ENCODE measurements around the gene BRCA1. TPM values are rescaled to one million over a fixed set of nuclear protein-coding genes. Genes with fewer than 3 reads are reported as not detected.
A peak's percentile ranks its signal among the peaks of the same experiment; 100 is the strongest.
"Not testable (repeated sequence)": the region's sequence is repeated elsewhere in the genome, so short reads cannot be mapped to it uniquely, and the experiment has no call there.

The BRCA1 gene
- total RNA-seq, 2 donors from 2014 or later = 74.0 to 126 TPM

DNA sequence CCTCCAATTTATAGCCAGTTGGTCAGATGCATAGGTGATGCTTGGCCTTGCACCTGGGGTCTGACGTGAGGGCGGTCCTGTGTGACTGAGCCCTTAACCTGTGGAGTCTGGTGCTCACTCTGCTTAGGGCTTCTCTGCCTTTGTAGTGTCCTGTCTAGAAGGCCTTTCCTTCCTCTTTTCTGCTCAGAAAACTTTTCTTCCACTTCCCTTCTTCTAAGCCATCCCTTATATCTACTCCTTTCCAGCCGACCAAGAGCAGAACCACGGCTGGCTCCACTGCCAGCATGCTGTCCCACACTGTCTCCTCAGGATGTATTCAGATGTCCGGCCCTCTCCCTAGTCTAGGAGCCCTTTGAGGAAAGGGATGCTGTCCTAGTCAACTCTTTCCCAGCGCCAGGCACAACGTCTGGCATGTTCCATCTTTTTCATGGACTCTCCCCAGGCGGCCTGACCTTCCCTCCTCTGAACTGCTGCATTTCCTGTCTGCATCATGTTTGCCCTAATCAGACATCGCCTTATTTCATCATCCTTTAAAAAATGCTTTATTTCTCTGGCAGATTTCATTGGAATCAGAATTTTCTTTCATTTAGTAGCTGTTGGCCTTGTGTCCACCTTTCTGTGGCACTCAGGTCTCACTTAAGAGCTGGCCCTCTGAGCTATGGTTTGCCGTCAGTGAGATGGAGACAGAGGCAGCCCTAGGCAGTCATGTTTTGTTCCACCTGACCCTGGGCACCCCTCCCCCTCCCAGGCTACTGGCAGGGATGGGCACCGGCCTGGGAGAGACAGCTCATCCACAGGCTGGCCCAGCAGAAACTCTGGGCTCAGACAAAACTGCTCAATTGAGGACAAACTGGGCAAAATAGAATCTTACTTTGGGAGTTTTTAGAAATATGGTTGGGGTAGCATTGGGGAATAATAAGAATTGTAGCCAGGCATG is 15.5 kb upstream of the BRCA1 start:
- Mint-ChIP-seq H3K27ac (peak overlapping the region in 1 of 2 donors; percentile 93), H3K9me3 (no peaks in the 10 kb centered on the region), H3K36me3 (peaks cover 3 to 5% of the 10 kb centered on the region in 2 donors)
- ATAC-seq = no peak
- no peak for DNase-seq (ENCODE audit: low spot score in 2 of 2)

DNA sequence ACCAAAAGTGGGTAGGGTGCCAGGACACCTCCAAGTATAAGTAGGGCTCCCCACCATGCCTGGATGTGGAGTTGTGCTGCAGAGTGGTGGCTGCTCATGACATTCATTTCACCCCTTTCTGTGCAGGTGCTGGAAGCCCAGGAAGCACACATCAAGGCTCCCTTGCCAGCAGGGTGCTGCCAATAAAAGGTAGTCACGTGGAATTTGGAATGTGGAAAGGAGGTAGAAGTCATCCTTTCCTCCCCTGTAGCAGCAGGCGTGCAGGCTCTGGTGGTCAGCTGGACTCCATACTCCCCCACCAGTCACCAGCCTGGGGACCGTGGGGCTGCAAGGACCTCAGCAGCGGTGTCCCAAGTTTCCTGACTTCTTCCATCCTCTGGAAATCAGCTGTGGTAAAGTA is 13.4 kb upstream of the BRCA1 start:
- peaks cover 17 to 24% of the 10 kb centered on the region in 2 donors for H3K36me3 Mint-ChIP-seq
- not testable (repeated sequence) for H3K9me3 Mint-ChIP-seq; H3K27ac Mint-ChIP-seq; ATAC-seq; DNase-seq (ENCODE audit: low spot score in 2 of 2)

DNA sequence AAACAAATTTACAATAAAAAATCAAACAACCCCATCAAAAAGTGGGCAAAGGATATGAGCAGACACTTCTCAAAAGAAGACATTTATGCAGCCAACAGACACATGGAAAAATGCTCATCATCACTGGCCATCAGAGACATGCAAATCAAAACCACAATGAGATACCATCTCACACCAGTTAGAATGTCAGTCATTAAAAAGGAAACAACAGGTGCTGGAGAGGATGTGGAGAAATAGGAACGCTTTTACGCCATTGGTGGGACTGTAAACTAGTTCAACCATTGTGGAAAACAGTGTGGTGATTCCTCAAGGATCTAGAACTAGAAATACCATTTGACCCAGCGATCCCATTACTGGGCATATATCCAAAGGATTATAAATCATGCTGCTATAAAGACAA is 11.4 kb upstream of the BRCA1 start:
- not testable (repeated sequence) for H3K27ac Mint-ChIP-seq; DNase-seq (ENCODE audit: low spot score in 2 of 2); ATAC-seq; H3K9me3 Mint-ChIP-seq
- H3K36me3 Mint-ChIP-seq = peaks cover 17 to 24% of the 10 kb centered on the region in 2 donors

DNA sequence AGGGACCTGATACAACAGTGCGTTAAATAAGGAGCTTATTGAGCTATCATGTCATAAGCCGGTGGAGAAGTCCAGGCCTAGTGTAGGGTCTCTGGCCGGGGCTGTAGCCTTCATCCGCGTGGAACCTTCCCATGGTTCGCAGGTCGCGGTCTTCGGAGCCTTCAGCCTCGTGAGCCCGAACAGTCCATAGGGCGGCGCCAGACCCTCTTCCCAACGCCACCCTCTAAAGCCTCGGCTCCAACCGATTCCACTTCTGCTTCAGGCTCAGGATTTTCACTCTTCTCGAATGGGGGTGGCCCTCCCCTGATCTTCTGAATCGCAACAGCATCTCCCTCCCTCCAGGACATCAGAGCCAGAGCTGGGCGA is 10.3 kb upstream of the BRCA1 start:
- H3K9me3 Mint-ChIP-seq = no peaks in the 10 kb centered on the region
- peaks cover 12 to 24% of the 10 kb centered on the region in 2 donors for H3K36me3 Mint-ChIP-seq
- no peak for ATAC-seq
- DNase-seq (ENCODE audit: low spot score in 2 of 2) = no peak
- no peak overlapping the region for H3K27ac Mint-ChIP-seq

DNA sequence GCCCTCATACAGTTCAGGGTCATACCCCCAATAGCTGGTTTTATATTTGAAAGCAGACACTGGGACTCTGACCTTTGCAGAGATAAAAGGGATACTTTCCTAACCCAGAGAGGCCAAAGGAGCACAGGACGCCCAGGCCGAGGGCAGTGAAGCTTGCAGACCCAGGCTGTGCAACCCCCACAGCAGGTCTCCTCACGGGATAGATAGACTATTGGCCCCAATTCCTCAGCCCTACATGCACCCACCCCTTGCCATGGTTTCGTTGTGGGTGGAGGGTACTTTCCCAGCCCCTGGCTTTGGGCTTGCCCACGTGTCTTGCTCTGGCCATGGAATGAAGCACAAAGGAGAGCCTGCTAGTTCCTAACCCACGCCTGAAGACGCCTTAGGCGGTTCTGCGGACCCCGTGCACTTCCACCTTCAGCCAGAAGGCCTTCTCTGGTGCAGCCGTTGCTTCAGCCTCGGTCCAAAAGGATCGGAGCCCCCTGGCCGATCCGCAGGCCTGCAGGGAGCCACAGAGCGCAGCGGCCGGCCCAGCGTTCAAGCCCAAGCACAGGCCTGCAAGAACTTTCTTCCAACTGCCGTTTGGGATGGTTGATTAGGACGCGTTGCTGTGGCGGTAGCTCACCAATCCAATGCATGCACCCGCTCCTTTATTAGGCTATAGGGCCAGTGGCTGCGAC is 9.8 kb upstream of the BRCA1 start:
- Mint-ChIP-seq H3K36me3 (peaks cover 12 to 24% of the 10 kb centered on the region in 2 donors), H3K9me3 (no peaks in the 10 kb centered on the region), H3K27ac (no peak overlapping the region)
- DNase-seq (ENCODE audit: low spot score in 2 of 2) (no peak), ATAC-seq (no peak)

DNA sequence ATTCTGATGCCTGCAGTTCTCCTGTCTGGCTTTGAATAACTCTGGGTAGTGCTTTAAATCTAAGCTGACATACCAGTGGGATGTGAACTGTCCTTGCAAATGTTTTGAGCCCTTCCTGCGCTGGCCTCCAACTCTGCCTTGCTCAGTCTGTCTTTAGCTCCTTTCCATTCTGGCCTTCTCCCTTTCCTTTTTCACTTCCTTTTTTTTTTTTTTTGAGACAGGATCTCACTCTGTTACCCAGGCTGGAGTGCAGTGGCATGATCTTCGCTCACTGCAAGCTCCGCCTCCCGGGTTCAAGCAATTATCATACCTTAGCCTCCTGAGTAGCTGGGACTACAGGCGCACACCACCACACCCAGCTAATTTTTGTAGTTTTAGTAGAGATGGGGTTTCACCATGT is 8.3 kb upstream of the BRCA1 start:
- not testable (repeated sequence) for ATAC-seq; H3K9me3 Mint-ChIP-seq; H3K27ac Mint-ChIP-seq; DNase-seq (ENCODE audit: low spot score in 2 of 2)
- peaks cover 12 to 24% of the 10 kb centered on the region in 2 donors for H3K36me3 Mint-ChIP-seq

DNA sequence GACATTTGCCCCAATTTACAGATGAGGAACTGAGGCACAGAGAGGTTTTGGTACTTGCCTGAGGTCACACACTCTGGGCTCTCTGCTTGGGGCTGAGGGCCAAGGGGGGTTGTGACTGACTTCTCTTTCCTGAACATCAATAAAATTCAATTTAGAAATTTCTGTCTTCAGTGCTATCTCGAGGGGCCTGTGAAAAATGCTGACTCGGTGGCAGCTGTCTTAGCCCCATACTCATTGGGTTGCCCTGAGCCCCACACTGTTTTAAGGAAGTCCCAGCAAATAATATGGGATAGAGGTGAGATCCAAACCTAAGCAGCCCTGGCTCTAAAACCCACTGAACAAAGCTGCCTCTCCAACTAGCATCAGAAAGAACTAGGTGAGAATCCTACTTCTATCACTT is 7.0 kb upstream of the BRCA1 start:
- no peaks in the 10 kb centered on the region for H3K9me3 Mint-ChIP-seq
- DNase-seq (ENCODE audit: low spot score in 2 of 2) (no peak), ATAC-seq (no peak)
- H3K36me3 Mint-ChIP-seq = peaks cover 17 to 31% of the 10 kb centered on the region in 2 donors
- no peak overlapping the region for H3K27ac Mint-ChIP-seq

DNA sequence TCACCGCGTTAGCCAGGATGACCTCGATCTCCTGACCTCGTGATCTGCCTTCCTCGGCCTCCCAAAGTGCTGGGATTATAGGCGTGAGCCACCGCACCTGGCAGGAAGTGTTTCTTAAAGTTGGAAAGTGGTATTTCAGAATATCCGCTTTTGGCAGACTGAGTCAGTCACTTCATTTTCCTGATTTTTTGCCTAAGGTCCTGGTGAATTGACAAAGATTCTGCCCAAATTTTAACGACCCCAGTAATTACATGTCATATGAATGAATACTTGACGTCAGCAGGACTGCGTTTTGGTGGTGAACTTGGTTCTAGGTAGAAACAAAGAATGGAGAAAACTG is 4.5 kb upstream of the BRCA1 start:
- no peak for ATAC-seq
- no peak for DNase-seq (ENCODE audit: low spot score in 2 of 2)
- Mint-ChIP-seq H3K27ac (peak overlapping the region in 1 of 2 donors; percentile 72), H3K9me3 (no peaks in the 10 kb centered on the region), H3K36me3 (peaks cover 32 to 38% of the 10 kb centered on the region in 2 donors)

DNA sequence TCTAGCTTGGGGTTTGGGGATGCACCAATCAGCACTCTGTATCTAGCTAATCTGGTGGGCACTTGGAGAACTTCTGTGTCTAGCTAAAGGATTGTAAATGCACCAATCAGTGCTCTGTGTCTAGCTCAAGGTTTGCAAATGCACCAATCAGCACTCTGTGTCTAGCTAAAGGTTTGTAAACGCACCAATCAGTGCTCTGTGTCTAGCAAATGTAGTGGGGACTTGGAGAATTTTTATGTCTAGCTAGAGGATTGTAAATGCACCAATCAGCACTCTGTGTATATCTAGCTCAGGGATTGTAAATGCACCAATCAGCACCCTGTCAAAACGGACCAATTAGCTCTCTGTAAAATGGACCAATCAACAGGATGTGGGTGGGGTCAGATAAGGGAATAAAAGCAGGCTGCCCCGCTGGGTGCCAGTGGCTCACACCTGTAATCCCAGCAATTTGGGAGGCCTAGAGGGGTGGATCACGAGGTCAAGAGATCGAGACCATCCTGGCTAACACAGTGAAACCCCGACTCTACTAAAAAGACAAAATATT is 2.2 kb upstream of the BRCA1 start:
- DNase-seq (ENCODE audit: low spot score in 2 of 2); ATAC-seq; H3K9me3 Mint-ChIP-seq: not testable (repeated sequence)
- H3K27ac Mint-ChIP-seq = peak overlapping the region; percentile 63 to 65
- H3K36me3 Mint-ChIP-seq = peaks cover 25 to 40% of the 10 kb centered on the region in 2 donors

DNA sequence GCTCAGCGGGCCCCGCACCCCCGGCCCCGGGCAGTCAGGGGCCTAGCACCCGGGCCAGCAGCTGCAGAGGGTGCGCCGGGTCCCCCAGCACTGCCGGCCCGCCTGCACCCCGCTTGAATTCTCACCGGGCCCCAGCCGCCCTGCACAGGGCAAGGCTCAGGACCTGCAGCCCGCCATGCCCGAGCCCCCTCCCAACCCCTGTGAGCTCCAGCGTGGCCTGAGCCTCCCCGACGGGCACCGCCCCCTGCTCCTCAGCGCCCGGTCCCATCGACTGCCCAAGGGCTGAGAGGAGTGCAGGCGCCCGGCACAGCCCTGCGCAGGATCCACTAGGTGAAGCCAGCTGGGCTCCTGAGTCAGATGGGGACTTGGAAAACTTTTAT is 1.7 kb upstream of the BRCA1 start:
- H3K36me3 Mint-ChIP-seq = peaks cover 25 to 45% of the 10 kb centered on the region in 2 donors
- DNase-seq (ENCODE audit: low spot score in 2 of 2) (no peak), ATAC-seq (no peak)
- peak overlapping the region in 1 of 2 donors; percentile 63 for H3K27ac Mint-ChIP-seq
- H3K9me3 Mint-ChIP-seq = no peaks in the 10 kb centered on the region

DNA sequence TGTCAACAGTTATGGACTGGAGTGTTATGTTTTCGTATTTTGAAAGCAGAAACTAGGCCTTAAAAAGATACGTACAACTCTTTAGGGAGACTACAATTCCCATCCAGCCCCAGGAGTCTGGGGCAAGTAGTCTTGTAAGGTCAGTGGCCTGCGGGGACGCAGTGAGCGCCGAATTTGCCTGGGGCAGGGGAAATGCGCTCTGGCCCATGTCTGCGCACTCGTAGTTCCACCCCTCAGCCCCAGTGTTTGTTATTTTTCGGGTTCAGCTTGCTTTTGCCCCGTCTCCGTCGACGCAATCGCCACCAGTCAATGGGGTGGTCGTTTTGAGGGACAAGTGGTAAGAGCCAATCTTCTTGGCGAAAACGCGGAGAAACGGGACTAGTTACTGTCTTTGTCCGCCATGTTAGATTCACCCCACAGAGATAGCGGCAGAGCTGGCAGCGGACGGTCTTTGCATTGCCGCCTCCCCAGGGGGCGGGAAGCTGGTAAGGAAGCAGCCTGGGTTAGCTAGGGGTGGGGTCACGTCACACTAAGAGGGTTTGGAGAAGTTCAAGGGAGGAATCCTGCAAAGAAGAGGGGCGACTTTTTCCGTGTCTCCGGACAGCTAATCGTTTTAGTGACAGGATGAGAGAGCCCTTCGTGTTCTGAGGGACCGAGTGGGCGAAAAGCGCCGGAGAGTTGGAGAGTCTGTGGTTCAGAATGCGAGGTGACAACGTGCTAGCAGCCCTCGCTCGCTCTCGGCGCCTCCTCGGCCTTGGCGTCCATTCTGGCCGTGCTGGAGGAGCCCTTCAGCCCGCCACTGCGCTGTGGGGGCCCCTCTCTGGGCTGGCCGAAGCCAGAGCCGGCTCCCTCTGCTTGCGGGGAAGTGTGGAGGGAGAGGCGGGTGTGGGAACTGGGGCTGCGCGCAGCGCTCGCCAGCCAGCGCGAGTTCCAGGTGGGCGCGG is 1.1 kb upstream of the BRCA1 start:
- H3K9me3 Mint-ChIP-seq = no peaks in the 10 kb centered on the region
- DNase-seq (ENCODE audit: low spot score in 2 of 2) = no peak
- no peak for ATAC-seq
- H3K36me3 Mint-ChIP-seq = peaks cover 25 to 48% of the 10 kb centered on the region in 2 donors
- peak overlapping the region; percentile 94 to 96 for H3K27ac Mint-ChIP-seq

DNA sequence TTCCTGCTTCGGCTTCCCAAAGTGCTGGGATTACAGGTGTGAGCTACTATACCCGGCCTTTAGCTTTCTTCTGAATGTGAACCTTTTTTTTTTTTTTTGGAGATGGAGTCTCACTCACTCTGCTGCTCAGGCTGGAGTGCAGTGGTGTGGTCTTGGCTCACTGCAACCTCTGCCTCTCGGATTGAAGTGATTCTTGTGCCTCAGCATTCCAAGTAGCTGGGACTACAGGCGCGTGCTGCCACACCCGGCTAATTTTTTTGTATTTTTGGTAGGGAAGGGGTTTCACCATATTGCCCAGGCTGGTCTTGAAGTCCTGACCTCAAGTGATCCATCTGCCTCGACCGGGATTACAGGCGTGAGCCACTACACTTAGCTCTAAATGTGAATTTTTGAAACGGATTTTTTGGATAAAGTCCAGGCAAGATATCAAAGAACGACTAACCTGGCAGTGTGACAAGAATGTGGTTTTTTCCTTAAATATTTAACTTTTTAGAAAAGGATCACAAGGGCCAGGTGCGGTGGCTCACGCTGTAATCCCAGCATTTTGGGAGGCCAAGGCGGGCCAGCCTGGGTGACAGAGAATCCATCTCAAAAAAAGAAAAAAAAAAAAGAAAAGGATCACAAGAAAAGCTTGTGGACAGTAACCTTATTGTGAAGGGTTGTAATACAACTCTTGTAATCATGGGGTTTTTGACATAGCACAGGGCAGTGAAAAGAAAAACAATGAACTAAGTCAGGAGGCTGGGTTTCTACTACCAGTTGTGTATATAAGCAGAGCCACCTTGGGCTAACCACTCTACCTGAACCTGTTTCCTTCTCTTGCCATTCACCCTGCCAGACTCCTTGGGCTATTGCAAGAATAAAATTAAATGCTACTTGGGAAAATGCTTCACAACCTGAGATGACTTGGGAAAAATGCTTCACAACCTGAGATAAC is 6.2 kb downstream of the BRCA1 start:
- DNase-seq (ENCODE audit: low spot score in 2 of 2) = no peak
- no peak overlapping the region for H3K27ac Mint-ChIP-seq

DNA sequence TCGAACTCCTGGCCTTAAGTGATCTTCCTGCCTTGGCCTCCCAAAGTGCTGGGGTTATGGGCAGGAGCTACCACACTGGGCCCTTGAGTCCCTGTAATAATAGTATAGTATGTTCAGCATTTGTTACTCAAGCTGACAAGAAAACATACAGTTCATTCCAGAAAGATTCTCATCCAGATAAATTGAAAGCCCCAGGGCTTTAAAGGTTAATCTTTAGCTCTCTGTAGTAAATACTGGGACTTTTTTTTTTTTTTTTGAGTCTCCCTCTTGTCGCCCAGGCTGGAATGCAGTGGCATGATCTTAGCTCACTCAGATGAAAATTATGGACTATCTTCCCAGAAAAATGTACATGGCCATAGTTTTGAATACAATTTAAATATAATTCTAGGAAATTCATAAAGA is 11.0 kb downstream of the BRCA1 start:
- Mint-ChIP-seq H3K36me3 (peaks cover 7 to 20% of the 10 kb centered on the region in 2 donors), H3K27ac (no peak overlapping the region), H3K9me3 (no peaks in the 10 kb centered on the region)
- DNase-seq (ENCODE audit: low spot score in 2 of 2) = no peak
- ATAC-seq = no peak

More for the DNA sequence above, 6.2 kb downstream of the BRCA1 start:
- ATAC-seq = no peak
- no peaks in the 10 kb centered on the region for H3K9me3 Mint-ChIP-seq
- H3K36me3 Mint-ChIP-seq = peaks cover 4 to 21% of the 10 kb centered on the region in 2 donors

DNA sequence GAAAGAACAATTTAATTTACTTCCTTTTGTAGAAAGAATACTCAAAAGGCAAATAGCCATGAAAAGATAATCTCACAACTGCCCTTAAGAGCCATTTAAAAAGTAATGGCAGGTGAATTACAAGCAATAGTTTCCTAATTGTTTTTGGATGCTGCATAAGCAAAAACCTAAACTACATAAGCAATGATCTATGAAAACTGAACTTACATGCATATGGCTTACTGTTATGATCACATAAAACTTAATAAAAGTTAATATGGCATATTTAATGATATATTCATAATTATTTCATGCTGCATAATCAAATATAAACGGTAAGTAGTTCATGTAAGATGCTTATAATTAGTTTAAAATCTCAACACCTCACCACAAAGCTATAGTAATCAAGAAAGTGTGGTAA is 18.6 kb downstream of the BRCA1 start:
- Mint-ChIP-seq H3K36me3 (peaks cover 13 to 22% of the 10 kb centered on the region in 2 donors), H3K27ac (no peak overlapping the region), H3K9me3 (no peaks in the 10 kb centered on the region)
- DNase-seq (ENCODE audit: low spot score in 2 of 2) (no peak), ATAC-seq (no peak)

DNA sequence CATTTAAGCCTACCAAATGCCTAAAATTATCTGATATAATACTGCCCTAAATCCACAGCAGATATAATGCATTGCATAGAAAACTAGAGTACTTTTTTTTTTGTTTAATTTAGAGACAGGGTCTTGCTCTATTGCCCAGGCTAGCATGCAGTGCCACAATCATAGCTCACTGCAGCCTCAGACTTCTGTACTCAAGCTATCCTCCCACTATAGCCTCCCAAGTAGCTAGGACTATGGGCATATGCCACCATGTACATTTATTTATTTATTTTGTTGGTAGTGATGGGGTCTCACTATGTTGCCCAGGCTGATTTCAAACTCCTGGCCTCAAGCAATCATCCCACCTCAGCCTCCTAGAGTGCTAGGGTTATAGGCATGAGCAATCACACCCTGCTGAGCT is 20.0 kb downstream of the BRCA1 start:
- H3K27ac Mint-ChIP-seq = no peak overlapping the region
- ATAC-seq = no peak

More for the DNA sequence above, 20.0 kb downstream of the BRCA1 start:
- no peaks in the 10 kb centered on the region for H3K9me3 Mint-ChIP-seq
- peaks cover 13 to 25% of the 10 kb centered on the region in 2 donors for H3K36me3 Mint-ChIP-seq
- no peak for DNase-seq (ENCODE audit: low spot score in 2 of 2)
